Hepatocyte (in vitro differentiated cells): ENCODE data around the gene TMEM164.

Experiments used
- CTCF ChIP-seq: fragments of 200-600 bp; sonication (generic); IDR thresholded peaks from 2 replicates; pipeline ENCODE4 v1.5.1; 2016; ENCODE audit warnings: antibody characterized with exemption, mild to moderate bottlenecking; ENCODE audit not compliant: poor library complexity
- EZH2 ChIP-seq: fragments of 200-600 bp; sonication (generic); IDR thresholded peaks from 2 replicates; pipeline ENCODE4 v1.6.1; 2016; ENCODE audit warnings: antibody characterized with exemption, mild to moderate bottlenecking, borderline replicate concordance

- TF ChIP-seq EZH2 (no peak), CTCF (no peak)
Observed at GRCh38 chrX:110182362-110182761, 179.4 kb downstream of the TMEM164 start.
